ENCODE measurements around the gene KCNMB1.
A peak's percentile ranks its signal among the peaks of the same experiment; 100 is the strongest.

KCNMB1 gene

GRCh38 chr5:170372971-170373370 lies 16.2 kb downstream of the KCNMB1 start:
- DNase-seq, result no peak

DNA sequence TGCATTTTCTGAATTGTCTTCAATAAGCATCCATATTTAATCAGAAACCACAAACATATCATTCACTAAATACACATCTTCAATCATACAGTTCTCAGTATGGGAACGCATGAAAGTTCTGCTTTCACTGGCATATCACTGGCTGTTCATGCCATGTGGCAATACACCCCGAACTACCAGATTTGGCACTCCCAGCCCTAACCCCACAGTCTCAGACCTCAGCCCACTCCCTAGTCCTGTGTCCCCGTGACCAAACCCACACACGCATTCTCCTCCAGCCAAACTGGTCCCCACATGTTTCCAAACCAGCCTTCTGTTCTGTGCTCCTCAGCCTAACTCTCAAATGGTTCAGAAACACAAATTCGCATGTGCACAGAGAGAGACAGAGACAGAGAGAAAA lies 20.6 kb downstream of the KCNMB1 start:
- DNase-seq, result no peak

DNA sequence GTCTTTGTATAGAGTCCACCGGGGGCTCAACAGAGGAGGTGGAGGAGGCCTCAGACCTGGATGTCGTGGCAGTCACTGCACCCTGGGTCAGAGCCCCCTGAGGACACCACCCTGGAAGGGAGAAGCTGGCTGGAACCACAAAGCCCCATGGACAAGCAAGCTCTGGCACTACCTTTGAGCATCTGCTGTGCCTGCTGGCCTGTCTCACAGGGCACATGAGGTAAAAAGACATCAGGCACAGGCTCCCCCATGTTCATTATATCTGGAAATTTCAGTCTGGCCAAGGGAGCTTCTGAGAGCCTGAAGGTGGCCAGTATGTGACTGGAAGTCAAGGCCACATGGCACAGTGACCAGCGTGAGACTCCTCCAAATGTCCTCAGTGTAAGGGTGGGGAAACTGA lies 22.9 kb downstream of the KCNMB1 start:
- no peak for DNase-seq

GRCh38 chr5:170365831-170366230 lies 23.3 kb downstream of the KCNMB1 start:
- no peak for DNase-seq

GRCh38 chr5:170365011-170365410 lies 24.2 kb downstream of the KCNMB1 start:
- no peak for DNase-seq

GRCh38 chr5:170363671-170364070 lies 25.5 kb downstream of the KCNMB1 start:
- DNase-seq, result no peak

GRCh38 chr5:170362656-170363055 lies 26.5 kb downstream of the KCNMB1 start:
- DNase-seq, result no peak

- no peak for DNase-seq
Measured at GRCh38 chr5:170362102-170362501, 27.1 kb downstream of the KCNMB1 start.

DNA sequence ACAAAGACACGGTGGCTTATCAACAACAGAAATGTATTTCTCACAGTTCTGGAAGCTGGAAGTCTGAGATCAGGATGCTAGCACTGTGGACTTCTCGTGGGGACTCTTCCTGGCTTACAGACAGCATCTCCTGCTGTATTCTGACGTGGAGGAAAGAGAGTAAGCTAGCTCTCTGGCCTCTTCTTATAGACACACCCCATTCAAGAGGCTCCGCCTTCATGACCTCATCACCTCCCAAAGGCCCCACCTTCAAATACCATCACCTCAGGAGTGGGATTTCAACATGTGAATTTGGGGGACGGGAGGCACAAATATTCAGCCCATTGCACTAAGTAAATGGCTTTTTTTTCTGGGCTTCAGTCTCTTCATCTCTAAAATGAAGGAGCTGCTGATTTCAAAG lies 27.6 kb downstream of the KCNMB1 start:
- DNase-seq, result no peak

DNA sequence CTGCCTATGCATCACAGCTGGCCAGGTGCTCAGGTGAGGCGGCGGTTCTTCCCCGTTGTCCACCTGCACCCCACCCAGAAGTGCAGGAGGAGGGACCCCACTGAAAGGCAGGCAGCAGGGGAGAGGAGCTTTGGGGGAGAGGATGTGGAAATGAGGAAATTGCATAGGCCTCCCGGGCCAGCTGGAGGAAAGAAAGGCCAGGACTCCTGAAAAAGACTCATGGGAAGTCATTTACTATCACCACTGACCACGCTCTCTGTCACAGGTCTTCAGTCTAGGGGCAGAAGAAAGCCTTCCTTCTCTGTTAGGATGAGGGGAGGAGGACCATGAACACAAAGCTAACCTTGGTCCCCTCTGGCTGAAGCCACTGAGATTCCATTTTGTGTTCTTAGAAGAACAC lies 28.1 kb downstream of the KCNMB1 start:
- no peak for DNase-seq

GRCh38 chr5:170360709-170361108 lies 28.5 kb downstream of the KCNMB1 start:
- DNase-seq, result no peak

DNA sequence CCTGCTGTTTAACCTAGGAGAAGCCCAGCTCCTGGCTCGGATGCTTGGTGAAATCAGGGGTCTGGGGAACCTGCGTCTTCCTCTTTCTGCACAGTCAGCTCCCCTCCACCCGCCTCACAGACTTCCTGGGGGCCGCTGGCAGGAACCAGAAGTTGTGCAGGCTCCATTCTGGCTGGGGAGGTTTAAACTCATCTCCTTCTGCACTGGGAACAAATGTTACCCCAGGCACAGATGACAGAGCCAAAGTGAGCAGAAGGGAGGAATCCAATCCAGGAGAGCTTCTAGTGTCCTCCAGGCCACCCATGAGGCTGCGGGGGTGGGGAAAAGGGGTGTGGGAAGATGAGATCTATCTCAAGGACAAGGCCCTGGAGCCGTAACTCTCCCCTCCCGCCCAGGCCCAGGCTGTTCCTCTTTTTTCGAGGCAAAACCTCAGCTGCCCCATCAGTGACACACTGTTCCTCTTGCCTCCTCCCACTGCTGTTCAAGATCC lies 31.2 kb downstream of the KCNMB1 start:
- no peak for DNase-seq

- DNase-seq, result no peak
Measured at GRCh38 chr5:170355601-170356098, 33.5 kb downstream of the KCNMB1 start.

DNA sequence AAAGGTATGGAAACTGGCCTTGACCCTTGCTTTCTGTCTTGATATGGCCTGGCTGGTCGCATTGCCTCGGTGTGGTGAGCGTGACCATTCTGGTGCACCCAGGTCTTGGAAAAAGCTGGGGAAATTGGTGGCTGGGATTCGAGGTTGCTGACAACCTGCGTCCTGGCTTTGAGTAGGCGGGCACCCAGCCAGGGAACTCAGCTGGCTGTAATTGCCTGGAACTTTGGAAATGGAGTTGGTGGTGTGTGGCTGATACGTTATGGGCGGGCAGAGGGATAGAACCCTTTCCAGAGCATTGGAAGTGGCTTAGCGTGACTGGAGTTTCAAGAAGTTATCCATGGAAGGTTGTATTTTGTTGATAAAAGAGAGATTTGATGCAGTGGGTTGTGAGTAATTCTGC lies 35.2 kb downstream of the KCNMB1 start:
- DNase-seq, result no peak

DNA sequence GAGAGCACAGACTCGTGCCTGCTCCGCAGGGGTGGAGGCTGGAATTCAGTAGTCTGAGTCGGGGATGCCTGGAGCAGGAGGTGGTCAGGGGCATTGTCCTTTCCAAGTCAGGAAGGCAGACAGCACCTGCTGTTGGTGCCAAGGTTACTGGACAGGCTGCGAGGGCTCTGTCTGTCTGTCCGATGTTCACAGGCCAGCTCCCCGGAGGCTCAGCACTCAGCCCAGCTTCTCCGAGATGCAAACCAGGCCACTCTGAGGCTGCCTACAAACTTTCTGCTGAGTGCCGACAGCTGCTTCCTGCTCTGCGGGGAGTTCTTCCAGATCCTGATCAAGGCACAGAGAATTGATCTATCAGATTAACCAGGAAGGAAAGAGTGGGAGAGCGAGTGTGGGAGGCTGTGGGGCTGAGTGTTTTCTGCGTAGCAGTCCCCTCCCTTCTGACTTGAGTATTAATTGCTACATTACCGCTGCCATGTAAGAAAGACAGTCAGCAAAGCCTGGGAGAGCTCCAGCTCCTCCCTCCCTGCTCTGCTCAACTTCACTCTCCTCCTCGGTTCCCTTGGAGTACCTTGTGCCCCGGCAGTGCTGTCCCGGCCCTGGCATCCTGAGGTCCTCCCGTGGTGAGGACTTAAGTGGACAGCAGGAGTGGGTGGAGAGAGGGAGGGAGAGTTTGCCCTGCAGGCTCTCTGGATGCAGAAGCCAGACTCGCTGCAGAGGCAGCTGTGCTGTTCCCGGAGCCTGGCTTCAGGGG lies 36.0 kb downstream of the KCNMB1 start:
- no peak for DNase-seq

DNA sequence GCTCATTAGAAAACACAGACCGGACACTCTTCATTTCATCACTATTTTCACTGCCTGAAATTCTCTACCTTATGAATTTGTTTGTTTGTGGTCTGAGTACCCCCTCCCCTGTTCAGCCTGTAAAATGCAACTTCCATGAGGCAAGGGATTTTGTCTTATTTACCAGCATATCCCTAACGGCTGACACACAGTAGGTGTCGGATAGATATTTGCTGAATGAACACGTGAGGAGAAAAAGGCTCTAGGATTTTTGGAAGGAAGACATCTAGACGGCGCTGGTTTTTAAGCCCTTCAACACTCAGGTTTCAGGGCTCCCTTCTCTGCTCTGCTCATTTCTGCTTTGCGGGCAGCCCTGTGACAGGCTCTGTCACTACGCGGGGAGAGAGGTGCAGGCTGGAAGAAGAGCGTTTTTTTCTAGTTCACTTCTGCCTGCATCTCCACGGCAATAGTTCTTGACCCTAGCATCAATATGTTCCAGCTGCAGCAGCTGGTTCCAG lies 41.0 kb downstream of the KCNMB1 start:
- no peak for DNase-seq

- DNase-seq, result no peak
Measured at GRCh38 chr5:170347022-170347567, 42.1 kb downstream of the KCNMB1 start.

GRCh38 chr5:170345971-170346370 lies 43.2 kb downstream of the KCNMB1 start:
- DNase-seq, result no peak

DNA sequence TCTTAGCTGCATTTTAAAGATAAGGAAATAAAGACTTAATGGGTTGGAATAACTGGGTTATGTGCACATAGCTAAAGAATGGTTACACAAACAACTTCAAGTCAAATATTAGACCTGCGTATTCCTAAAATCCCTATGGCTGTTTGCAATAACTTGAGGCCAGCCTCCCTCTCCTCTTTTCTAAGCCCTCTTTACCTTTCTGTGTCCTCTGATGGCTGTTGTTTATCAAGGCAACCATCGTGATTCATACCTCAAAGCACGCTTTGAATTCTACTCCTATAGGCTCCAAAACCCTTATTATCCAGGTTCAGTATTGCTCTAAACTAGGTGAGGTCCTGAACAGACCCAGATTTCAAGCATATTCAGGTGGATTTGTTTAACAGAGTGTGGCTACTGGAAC lies 46.0 kb downstream of the KCNMB1 start:
- no peak for DNase-seq

DNA sequence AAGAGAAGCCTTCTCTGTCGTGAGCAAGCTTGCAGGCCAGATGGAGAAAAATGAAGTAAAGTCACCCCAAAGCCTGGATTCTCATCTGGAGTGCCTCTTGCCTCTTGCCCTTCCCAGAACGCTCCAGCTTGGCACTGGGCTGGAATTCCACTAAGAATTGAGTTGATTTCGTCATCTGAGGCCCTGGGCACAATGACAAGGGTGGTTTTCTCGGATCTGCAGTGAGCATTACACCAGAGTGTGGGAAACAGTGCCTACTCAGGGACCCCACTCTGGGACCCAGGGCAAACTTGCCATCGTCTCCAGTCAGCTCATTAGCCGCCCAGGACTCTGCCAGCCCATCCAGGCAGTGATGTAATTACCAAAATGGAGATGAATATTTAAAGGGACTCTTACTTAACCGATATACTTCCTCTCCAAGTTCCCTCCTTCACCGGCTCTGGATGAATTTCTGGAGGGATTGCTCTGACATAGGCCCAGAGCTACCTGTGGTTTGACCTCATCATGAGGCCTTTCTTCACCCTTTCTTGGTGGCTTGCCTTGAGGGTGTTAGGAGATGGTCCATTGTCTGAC lies 46.9 kb downstream of the KCNMB1 start:
- no peak for DNase-seq

DNA sequence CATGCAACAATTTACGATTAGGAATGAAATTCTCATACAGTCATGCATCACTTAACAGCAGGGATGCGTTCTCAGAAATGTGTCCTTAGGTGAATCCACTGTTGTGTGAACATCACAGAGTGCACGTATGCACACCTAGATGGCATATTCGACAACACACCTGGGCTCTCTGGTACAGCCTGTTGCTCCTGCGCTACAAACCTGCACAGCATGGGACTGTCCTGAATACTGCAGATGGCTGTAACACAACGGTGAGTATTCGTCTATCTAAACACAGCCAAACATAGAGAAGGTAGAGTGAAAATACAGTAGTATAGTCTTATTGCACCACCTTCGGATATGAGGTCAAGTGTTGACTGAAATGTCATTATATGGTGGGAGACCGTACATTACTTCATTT lies 47.6 kb downstream of the KCNMB1 start:
- DNase-seq, result no peak

DNA sequence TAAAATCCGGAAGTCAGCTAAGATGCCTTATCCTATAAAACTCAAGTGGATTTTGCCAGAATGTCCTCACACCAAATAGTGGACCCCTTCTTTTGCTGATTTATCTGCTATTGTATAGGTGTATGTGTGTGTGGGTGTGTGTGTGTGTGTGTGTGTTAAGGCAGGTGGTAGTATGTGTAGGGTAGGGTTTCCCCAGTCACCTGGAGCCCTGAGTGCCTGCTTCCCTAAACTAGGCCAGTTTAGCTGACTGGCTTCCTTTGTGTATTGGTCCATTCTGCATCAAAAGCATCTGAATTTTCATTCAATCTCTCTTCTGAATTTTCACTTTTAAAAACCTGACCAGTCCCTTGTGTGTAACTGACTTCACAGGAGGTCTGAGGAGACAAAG lies 49.4 kb downstream of the KCNMB1 start:
- DNase-seq, result no peak

- DNase-seq, result peak; percentile 8 to 41 (median 39)
Measured at GRCh38 chr5:170338933-170339779, 50.0 kb downstream of the KCNMB1 start.
